ENCODE measurements around the gene TRPM5.

TRPM5 gene

GRCh38 chr11:2428322-2428795 is 16.0 kb downstream of the TRPM5 start:
- Histone ChIP-seq H3K9ac (ENCODE audit: low read depth, low read length) (no peak overlapping the region), H3K4me3 (ENCODE audit: low read length) (no peak overlapping the region), H3K4me2 (ENCODE audit: low read length) (no peak overlapping the region), H3K4me1 (ENCODE audit: control insufficient read depth, insufficient read depth, low read length) (no peaks in the 10 kb centered on the region), H3K9me3 (replicated peaks; ENCODE audit: low read length) (no peaks in the 10 kb centered on the region), H3K27me3 (ENCODE audit: control insufficient read depth, insufficient read depth, low read length) (no peaks in the 10 kb centered on the region), H3K36me3 (ENCODE audit: insufficient read depth, low read length) (no peaks in the 10 kb centered on the region)

GRCh38 chr11:2427721-2428321 is 16.5 kb downstream of the TRPM5 start:
- Histone ChIP-seq H3K4me1 (ENCODE audit: control insufficient read depth, insufficient read depth, low read length) (no peaks in the 10 kb centered on the region), H3K9me3 (replicated peaks; ENCODE audit: low read length) (no peaks in the 10 kb centered on the region), H3K27me3 (ENCODE audit: control insufficient read depth, insufficient read depth, low read length) (no peaks in the 10 kb centered on the region)

GRCh38 chr11:2426826-2427521 is 17.3 kb downstream of the TRPM5 start:
- Histone ChIP-seq H3K4me3 (ENCODE audit: low read length) (no peak overlapping the region), H3K9me3 (replicated peaks; ENCODE audit: low read length) (no peaks in the 10 kb centered on the region), H3K9ac (ENCODE audit: low read depth, low read length) (no peak overlapping the region), H3K4me1 (ENCODE audit: control insufficient read depth, insufficient read depth, low read length) (no peaks in the 10 kb centered on the region), H3K36me3 (ENCODE audit: insufficient read depth, low read length) (no peaks in the 10 kb centered on the region), H3K4me2 (ENCODE audit: low read length) (no peak overlapping the region), H3K27me3 (ENCODE audit: control insufficient read depth, insufficient read depth, low read length) (no peaks in the 10 kb centered on the region)

More at GRCh38 chr11:2427721-2428321, 16.5 kb downstream of the TRPM5 start:
- no peak overlapping the region for H3K4me2 ChIP-seq (ENCODE audit: low read length)
- H3K9ac ChIP-seq (ENCODE audit: low read depth, low read length): no peak overlapping the region
- no peak overlapping the region for H3K4me3 ChIP-seq (ENCODE audit: low read length)
- H3K36me3 ChIP-seq (ENCODE audit: insufficient read depth, low read length): no peaks in the 10 kb centered on the region

GRCh38 chr11:2426221-2426620 is 18.1 kb downstream of the TRPM5 start:
- H3K9ac ChIP-seq (ENCODE audit: low read depth, low read length): no peak overlapping the region
- H3K36me3 ChIP-seq (ENCODE audit: insufficient read depth, low read length): no peaks in the 10 kb centered on the region
- H3K27me3 ChIP-seq (ENCODE audit: control insufficient read depth, insufficient read depth, low read length): no peaks in the 10 kb centered on the region
- no peaks in the 10 kb centered on the region for H3K9me3 ChIP-seq (replicated peaks; ENCODE audit: low read length)
- H3K4me2 ChIP-seq (ENCODE audit: low read length): no peak overlapping the region
- no peaks in the 10 kb centered on the region for H3K4me1 ChIP-seq (ENCODE audit: control insufficient read depth, insufficient read depth, low read length)
- no peak overlapping the region for H3K4me3 ChIP-seq (ENCODE audit: low read length)

GRCh38 chr11:2425506-2425905 is 18.8 kb downstream of the TRPM5 start:
- H3K4me2 ChIP-seq (ENCODE audit: low read length): no peak overlapping the region
- no peak overlapping the region for H3K4me3 ChIP-seq (ENCODE audit: low read length)
- H3K9ac ChIP-seq (ENCODE audit: low read depth, low read length): no peak overlapping the region
- no peaks in the 10 kb centered on the region for H3K36me3 ChIP-seq (ENCODE audit: insufficient read depth, low read length)
- no peaks in the 10 kb centered on the region for H3K27me3 ChIP-seq (ENCODE audit: control insufficient read depth, insufficient read depth, low read length)
- H3K9me3 ChIP-seq (replicated peaks; ENCODE audit: low read length): no peaks in the 10 kb centered on the region
- H3K4me1 ChIP-seq (ENCODE audit: control insufficient read depth, insufficient read depth, low read length): no peaks in the 10 kb centered on the region

- H3K36me3 ChIP-seq (ENCODE audit: insufficient read depth, low read length): no peaks in the 10 kb centered on the region
- no peaks in the 10 kb centered on the region for H3K27me3 ChIP-seq (ENCODE audit: control insufficient read depth, insufficient read depth, low read length)
- H3K4me3 ChIP-seq (ENCODE audit: low read length): no peak overlapping the region
- H3K9ac ChIP-seq (ENCODE audit: low read depth, low read length): no peak overlapping the region
- no peak overlapping the region for H3K4me2 ChIP-seq (ENCODE audit: low read length)
- no peaks in the 10 kb centered on the region for H3K9me3 ChIP-seq (replicated peaks; ENCODE audit: low read length)
- H3K4me1 ChIP-seq (ENCODE audit: control insufficient read depth, insufficient read depth, low read length): no peaks in the 10 kb centered on the region
Measured at GRCh38 chr11:2424811-2425495, 19.4 kb downstream of the TRPM5 start.

- H3K9ac ChIP-seq (ENCODE audit: low read depth, low read length): no peak overlapping the region
- no peaks in the 10 kb centered on the region for H3K4me1 ChIP-seq (ENCODE audit: control insufficient read depth, insufficient read depth, low read length)
- H3K36me3 ChIP-seq (ENCODE audit: insufficient read depth, low read length): no peaks in the 10 kb centered on the region
- H3K27me3 ChIP-seq (ENCODE audit: control insufficient read depth, insufficient read depth, low read length): no peaks in the 10 kb centered on the region
- no peak overlapping the region for H3K4me3 ChIP-seq (ENCODE audit: low read length)
- no peaks in the 10 kb centered on the region for H3K9me3 ChIP-seq (replicated peaks; ENCODE audit: low read length)
- no peak overlapping the region for H3K4me2 ChIP-seq (ENCODE audit: low read length)
Measured at GRCh38 chr11:2423157-2424025, 20.9 kb downstream of the TRPM5 start.

GRCh38 chr11:2422461-2423156 is 21.7 kb downstream of the TRPM5 start:
- Histone ChIP-seq H3K27me3 (ENCODE audit: control insufficient read depth, insufficient read depth, low read length) (no peaks in the 10 kb centered on the region), H3K9me3 (replicated peaks; ENCODE audit: low read length) (no peaks in the 10 kb centered on the region), H3K36me3 (ENCODE audit: insufficient read depth, low read length) (no peaks in the 10 kb centered on the region), H3K9ac (ENCODE audit: low read depth, low read length) (no peak overlapping the region), H3K4me3 (ENCODE audit: low read length) (no peak overlapping the region), H3K4me2 (ENCODE audit: low read length) (no peak overlapping the region), H3K4me1 (ENCODE audit: control insufficient read depth, insufficient read depth, low read length) (no peaks in the 10 kb centered on the region)

- Histone ChIP-seq H3K4me3 (ENCODE audit: low read length) (no peak overlapping the region), H3K4me2 (ENCODE audit: low read length) (no peak overlapping the region), H3K4me1 (ENCODE audit: control insufficient read depth, insufficient read depth, low read length) (no peaks in the 10 kb centered on the region), H3K9ac (ENCODE audit: low read depth, low read length) (no peak overlapping the region), H3K9me3 (replicated peaks; ENCODE audit: low read length) (no peaks in the 10 kb centered on the region), H3K36me3 (ENCODE audit: insufficient read depth, low read length) (no peaks in the 10 kb centered on the region), H3K27me3 (ENCODE audit: control insufficient read depth, insufficient read depth, low read length) (no peaks in the 10 kb centered on the region)
Measured at GRCh38 chr11:2421996-2422395, 22.3 kb downstream of the TRPM5 start.

- Histone ChIP-seq H3K36me3 (ENCODE audit: insufficient read depth, low read length) (no peaks in the 10 kb centered on the region), H3K4me1 (ENCODE audit: control insufficient read depth, insufficient read depth, low read length) (no peaks in the 10 kb centered on the region), H3K9me3 (replicated peaks; ENCODE audit: low read length) (no peaks in the 10 kb centered on the region), H3K4me2 (ENCODE audit: low read length) (no peak overlapping the region), H3K4me3 (ENCODE audit: low read length) (no peak overlapping the region), H3K9ac (ENCODE audit: low read depth, low read length) (no peak overlapping the region), H3K27me3 (ENCODE audit: control insufficient read depth, insufficient read depth, low read length) (no peaks in the 10 kb centered on the region)
Measured at GRCh38 chr11:2421226-2421994, 22.9 kb downstream of the TRPM5 start.
